AG04449 (cell line): ENCODE results near the gene CDK16.

Experiments
- CTCF ChIA-PET: fragments of 350-600 bp; formaldehyde crosslinking; extraction: SDS; loops from one replicate; lab custom pipeline; 2021; ENCODE audit warnings: antibody characterized with exemption; lab: Yijun Ruan, JAX
- POLR2A ChIA-PET: fragments of 400-600, 350-600 bp; formaldehyde crosslinking; extraction: SDS; loops from one replicate; lab custom pipeline; 2020; ENCODE audit warnings: antibody characterized with exemption, inconsistent platforms; lab: Yijun Ruan, JAX
- DNase-seq: peaks from one replicate; pipeline ENCODE4 v3.0.0-alpha.2; 2010; ENCODE audit warnings: low read depth, low spot score
- H3K4me3 ChIP-seq: 2 replicates; pipeline ENCODE4 v1.5.1; 2011; ENCODE audit warnings: low read depth, mild to moderate bottlenecking, control low read depth, low read length
- TF ChIP-seq, protein P1 (sequence below): IDR thresholded peaks from one replicate; pipeline ENCODE4 v1.5.1; 2011; ENCODE audit warnings: mild to moderate bottlenecking, moderate library complexity, low read length, control low read depth, inconsistent platforms; ENCODE audit not compliant: insufficient read depth; ENCODE audit errors: missing control alignments

CDK16 gene

DNA sequence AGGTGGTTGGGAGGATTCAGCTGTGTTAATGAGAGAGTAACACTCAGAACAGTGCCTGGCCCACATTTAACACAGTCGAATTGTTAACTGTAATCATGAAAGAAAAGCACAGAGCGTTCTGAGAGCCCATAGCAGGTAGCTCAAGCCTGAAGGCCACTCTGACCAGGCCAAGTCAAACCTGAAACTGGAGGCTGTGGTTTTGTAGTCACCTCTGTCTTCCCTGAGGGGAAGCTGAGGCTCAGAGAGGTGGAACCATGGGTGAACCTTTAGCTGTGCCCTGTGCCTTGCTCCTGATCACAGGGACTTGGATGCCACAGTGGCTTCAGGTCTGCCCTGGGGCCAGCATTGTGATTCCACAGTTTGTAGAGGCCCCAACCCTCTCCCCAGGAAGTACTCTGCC lies 41.4 kb upstream of the CDK16 start:
- TF ChIP-seq, protein P1, sequence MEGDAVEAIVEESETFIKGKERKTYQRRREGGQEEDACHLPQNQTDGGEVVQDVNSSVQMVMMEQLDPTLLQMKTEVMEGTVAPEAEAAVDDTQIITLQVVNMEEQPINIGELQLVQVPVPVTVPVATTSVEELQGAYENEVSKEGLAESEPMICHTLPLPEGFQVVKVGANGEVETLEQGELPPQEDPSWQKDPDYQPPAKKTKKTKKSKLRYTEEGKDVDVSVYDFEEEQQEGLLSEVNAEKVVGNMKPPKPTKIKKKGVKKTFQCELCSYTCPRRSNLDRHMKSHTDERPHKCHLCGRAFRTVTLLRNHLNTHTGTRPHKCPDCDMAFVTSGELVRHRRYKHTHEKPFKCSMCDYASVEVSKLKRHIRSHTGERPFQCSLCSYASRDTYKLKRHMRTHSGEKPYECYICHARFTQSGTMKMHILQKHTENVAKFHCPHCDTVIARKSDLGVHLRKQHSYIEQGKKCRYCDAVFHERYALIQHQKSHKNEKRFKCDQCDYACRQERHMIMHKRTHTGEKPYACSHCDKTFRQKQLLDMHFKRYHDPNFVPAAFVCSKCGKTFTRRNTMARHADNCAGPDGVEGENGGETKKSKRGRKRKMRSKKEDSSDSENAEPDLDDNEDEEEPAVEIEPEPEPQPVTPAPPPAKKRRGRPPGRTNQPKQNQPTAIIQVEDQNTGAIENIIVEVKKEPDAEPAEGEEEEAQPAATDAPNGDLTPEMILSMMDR = no peak
- CTCF ChIA-PET = no interaction called here
- no peak overlapping the region for H3K4me3 ChIP-seq
- DNase-seq = no peak
- POLR2A ChIA-PET = no interaction called here

DNA sequence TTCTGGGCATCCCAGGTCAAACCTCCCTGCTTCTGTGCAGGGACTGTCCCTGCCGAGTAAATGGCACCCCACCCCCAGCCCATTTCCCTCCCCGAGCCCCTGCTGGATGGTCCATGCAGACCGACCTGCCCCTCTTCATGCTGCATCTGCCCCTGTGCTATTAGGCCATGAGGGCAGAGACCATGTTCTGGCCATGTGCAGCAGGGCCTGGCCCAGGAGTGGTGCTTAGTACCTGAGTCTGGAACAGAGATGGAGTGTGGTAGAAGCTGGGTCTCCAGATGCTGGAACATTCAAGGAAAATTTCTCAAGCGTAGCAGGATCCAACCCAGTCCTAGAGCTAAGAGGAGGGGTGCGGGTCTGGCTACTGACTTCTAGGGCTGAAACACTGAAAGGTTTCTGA lies 40.1 kb upstream of the CDK16 start:
- CTCF ChIA-PET = no interaction called here
- TF ChIP-seq, protein P1 = no peak
- no peak for DNase-seq
- H3K4me3 ChIP-seq = no peak overlapping the region
- POLR2A ChIA-PET = no interaction called here

DNA sequence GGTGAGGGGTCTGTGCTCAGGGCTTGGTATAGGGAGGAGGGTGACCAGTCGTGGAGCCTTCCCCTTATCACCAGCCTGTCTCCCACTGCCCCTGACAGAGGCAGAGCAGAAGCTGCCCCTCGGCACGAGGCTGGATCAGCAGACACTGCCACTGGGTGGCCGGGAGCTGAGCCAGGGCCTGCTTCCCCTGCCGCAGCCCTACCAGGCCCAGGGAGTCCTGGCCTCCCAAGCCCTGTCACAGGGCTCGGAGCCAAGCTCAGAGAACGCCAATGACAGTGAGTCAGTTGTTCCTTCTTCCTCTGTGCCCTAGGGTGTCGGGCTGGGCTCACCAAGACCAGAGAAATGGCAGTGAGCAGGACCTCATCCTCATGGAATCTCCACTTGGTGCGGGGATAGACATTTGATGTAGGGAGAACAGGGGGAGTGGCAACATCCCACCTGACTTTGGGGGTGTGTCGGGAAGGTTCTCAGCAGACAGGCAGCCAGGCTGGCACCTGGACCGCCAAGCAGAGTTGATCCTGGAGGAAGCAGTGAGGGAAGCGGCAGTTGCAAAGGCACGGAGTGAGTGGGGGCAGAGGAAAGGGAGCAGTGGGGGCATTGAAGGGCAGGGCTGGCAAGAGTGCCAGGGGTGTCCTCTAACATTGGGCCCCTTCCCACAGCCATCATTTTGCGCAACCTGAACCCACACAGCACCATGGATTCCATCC lies 39.1 kb upstream of the CDK16 start:
- POLR2A ChIA-PET = no interaction called here
- DNase-seq = no peak
- CTCF ChIA-PET = no interaction called here
- no peak overlapping the region for H3K4me3 ChIP-seq
- TF ChIP-seq, protein P1 = no peak

DNA sequence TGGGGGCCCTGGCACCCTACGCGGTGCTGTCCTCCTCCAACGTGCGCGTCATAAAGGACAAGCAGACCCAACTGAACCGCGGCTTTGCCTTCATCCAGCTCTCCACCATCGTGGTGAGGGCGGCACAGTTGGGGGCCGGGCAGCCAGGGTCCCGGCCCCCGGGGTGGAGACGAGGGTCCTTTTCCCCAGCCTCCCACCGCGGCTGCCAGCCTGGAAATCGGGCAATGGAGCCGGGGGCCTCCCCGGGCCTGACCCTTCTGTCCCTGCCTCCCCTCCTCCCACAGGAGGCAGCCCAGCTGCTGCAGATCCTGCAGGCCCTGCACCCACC lies 38.6 kb upstream of the CDK16 start:
- ChIA-PET CTCF (no interaction called here), POLR2A (no interaction called here)
- DNase-seq = no peak
- TF ChIP-seq, protein P1 = no peak
- no peak overlapping the region for H3K4me3 ChIP-seq

DNA sequence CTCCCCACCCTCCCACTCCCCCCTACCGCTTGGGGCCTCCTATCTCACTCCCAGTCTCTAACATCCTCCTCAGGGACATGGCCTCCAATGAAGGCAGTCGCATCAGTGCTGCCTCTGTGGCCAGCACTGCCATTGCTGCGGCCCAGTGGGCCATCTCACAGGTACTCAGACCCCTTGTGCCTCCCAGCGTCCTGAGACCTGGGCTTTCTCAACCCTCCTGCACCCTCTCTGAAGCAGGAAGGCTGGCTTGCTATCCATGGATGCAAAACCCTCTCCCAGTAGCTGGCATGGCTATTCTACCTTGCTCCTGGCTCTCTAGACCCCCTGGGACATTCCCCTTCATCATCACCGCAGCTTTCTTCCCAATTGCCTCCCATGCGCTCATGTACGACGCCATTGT lies 38.1 kb upstream of the CDK16 start:
- TF ChIP-seq, protein P1 = no peak
- ChIA-PET POLR2A (no interaction called here), CTCF (no interaction called here)
- no peak overlapping the region for H3K4me3 ChIP-seq
- no peak for DNase-seq

DNA sequence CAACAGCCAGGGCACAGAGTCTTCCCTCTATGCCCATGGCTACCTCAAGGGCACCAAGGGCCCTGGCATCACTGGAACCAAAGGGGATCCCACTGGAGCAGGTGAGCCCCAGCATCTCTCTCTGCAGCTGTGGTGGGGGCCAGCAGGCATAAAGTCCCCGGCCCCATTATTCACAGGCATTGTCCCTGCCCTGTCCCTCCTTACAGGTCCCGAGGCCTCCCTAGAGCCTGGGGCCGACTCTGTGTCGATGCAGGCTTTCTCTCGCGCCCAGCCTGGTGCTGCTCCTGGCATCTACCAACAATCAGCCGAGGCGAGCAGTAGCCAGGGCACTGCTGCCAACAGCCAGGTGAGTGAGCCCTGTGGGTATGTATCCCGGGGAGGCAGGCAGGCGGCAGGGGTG lies 37.2 kb upstream of the CDK16 start:
- DNase-seq = no peak
- H3K4me3 ChIP-seq = no peak overlapping the region
- TF ChIP-seq, protein P1 = no peak
- POLR2A ChIA-PET = no interaction called here
- CTCF ChIA-PET = no interaction called here
